HepG2 (cell line): Measurements from ENCODE around the gene PSENEN. TPM values are rescaled to one million over a fixed set of nuclear protein-coding genes. Genes with fewer than 3 reads are reported as not detected.

Experiments
- ATAC-seq: fragments of 200-7000 bp; cut with Tn5 transposase; 3 replicates; pipeline ENCODE4 v1.9.1; 2020; ENCODE audit warnings: mild to moderate bottlenecking, moderate library complexity
- BruUV-seq: library from RNA; stranded (reverse); fragments of 400-500 nt; replicated peaks from 2 replicates; lab custom pipeline; 2021; lab: Mats Ljungman, UMichigan
- CTCF ChIA-PET: fragments of 300-600 bp; formaldehyde crosslinking; extraction: SDS; loops from one replicate; lab custom pipeline; 2021; ENCODE audit warnings: low total read pairs, inconsistent platforms, low intra/inter-chr PET ratio; lab: Yijun Ruan, JAX
- POLR2A ChIA-PET: fragments of 350-600 bp; sonication (Branson Sonifier 250); formaldehyde crosslinking; loops from one replicate; lab custom pipeline; 2020; ENCODE audit warnings: antibody characterized with exemption, inconsistent platforms; lab: Yijun Ruan, JAX
- DNase-seq: peaks from one replicate; pipeline ENCODE4 v3.0.0-alpha.2; 2015; ENCODE audit warnings: low spot score
- FAIRE-seq: peaks from 3 replicates; lab custom pipeline; 2011; peaks lifted over from hg19 to GRCh38; lab: Jason Lieb, UNC
- H2AFZ ChIP-seq: one replicate; pipeline ENCODE4 v1.6.1; 2011; ENCODE audit warnings: low read length, inconsistent platforms
- H3K27ac ChIP-seq: fragments of 300-600 bp; 3 replicates; pipeline ENCODE4 v1.8.0; 2011; ENCODE audit warnings: mixed run types, mild to moderate bottlenecking, mixed read lengths, low read length, inconsistent platforms; ENCODE audit not compliant: insufficient read depth; ENCODE audit errors: extremely low read length
- H3K27me3 ChIP-seq, 2 experiments: fragments of 200-600 bp in 1 of 2; 2 replicates in 1 of 2; 3 replicates in 1 of 2; pipeline versions ENCODE4 v1.6.0 to v1.8.0; 2011; ENCODE audit warnings: low read length in 2 of 2, mild to moderate bottlenecking in 2 of 2, moderate library complexity in 2 of 2, inconsistent platforms in 1 of 2; ENCODE audit not compliant: insufficient read depth in 2 of 2, control insufficient read depth in 1 of 2
- H3K36me3 ChIP-seq, 2 experiments: fragments of 200-600 bp in 1 of 2; replicated peaks in 1 of 2; 2 replicates in 1 of 2; 3 replicates in 1 of 2; pipeline versions ENCODE4 v1.5.1 to v1.8.0; 2011; ENCODE audit warnings: low read length in 2 of 2, inconsistent platforms in 1 of 2; ENCODE audit not compliant: insufficient read depth in 2 of 2, control insufficient read depth in 1 of 2
- H3K4me1 ChIP-seq: 2 replicates; pipeline ENCODE4 v1.5.1; 2012; ENCODE audit warnings: low read length, inconsistent platforms; ENCODE audit not compliant: insufficient read depth
- H3K4me2 ChIP-seq: 2 replicates; pipeline ENCODE4 v1.6.0; 2011; ENCODE audit warnings: low read depth, low read length, inconsistent platforms
- H3K4me3 ChIP-seq, 3 experiments: fragments of 200-600 bp in 1 of 3; sonication (generic), shearing (Covaris generic) in 1 of 3; replicated peaks in 1 of 3; 2 replicates each; pipeline ENCODE4 v1.5.1; 2011 to 2016; ENCODE audit warnings: low read length in 3 of 3, inconsistent platforms in 2 of 3, low read depth in 2 of 3, mild to moderate bottlenecking in 2 of 3, control low read depth in 1 of 3, mixed read lengths in 1 of 3; ENCODE audit not compliant: insufficient read depth in 1 of 3
- H3K79me2 ChIP-seq: one replicate; pipeline ENCODE4 v1.6.1; 2011; ENCODE audit warnings: low read length, inconsistent platforms; ENCODE audit not compliant: insufficient read depth
- H3K9ac ChIP-seq: 2 replicates; pipeline ENCODE4 v1.6.0; 2011; ENCODE audit warnings: mild to moderate bottlenecking, low read depth, low read length, inconsistent platforms; ENCODE audit not compliant: insufficient read depth
- H3K9me3 ChIP-seq: 2 replicates; pipeline ENCODE4 v1.5.1; 2012; ENCODE audit warnings: mild to moderate bottlenecking, low read length
- H4K20me1 ChIP-seq: 2 replicates; pipeline ENCODE4 v1.6.0; 2011; ENCODE audit warnings: inconsistent platforms, mild to moderate bottlenecking, low read length, moderate library complexity; ENCODE audit not compliant: insufficient read depth
- AGO2 ChIP-seq: fragments of 200-400 bp; formaldehyde crosslinking; optimal IDR thresholded peaks from 2 replicates; pipeline ENCODE3; 2017; ENCODE audit warnings: mild to moderate bottlenecking, low read depth, low read length, moderate library complexity
- CCAR2 ChIP-seq: fragments of 200-400 bp; formaldehyde crosslinking; optimal IDR thresholded peaks from 2 replicates; pipeline ENCODE3; 2018; ENCODE audit warnings: low read depth, mild to moderate bottlenecking, low read length, moderate library complexity
- GFI1 ChIP-seq: sonication (generic); formaldehyde crosslinking; IDR thresholded peaks from 2 replicates; pipeline ENCODE4 v1.5.0; 2020; ENCODE audit warnings: missing genetic modification reagents, mild to moderate bottlenecking, borderline replicate concordance
- PATZ1 ChIP-seq: sonication (generic); formaldehyde crosslinking; IDR thresholded peaks from 2 replicates; pipeline ENCODE4 v1.4.0; 2020; ENCODE audit warnings: missing genetic modification reagents
- RBFOX2 ChIP-seq: fragments of 200-400 bp; formaldehyde crosslinking; IDR thresholded peaks from 2 replicates; pipeline ENCODE4 v1.6.1; 2017; ENCODE audit warnings: low read depth, mild to moderate bottlenecking, low read length
- SRF ChIP-seq: IDR thresholded peaks from 2 replicates; pipeline ENCODE4 v1.6.1; 2011; ENCODE audit warnings: mild to moderate bottlenecking, low read depth, low read length, moderate library complexity
- ZFP41 ChIP-seq: sonication (generic); formaldehyde crosslinking; IDR thresholded peaks from 2 replicates; pipeline ENCODE4 v1.4.0; 2020; ENCODE audit warnings: mild to moderate bottlenecking, missing genetic modification reagents, borderline replicate concordance
- WGBS: methylation state at CpG from one replicate; pipeline ENCODE4 v1.1.6; 2017; ENCODE audit warnings: low lambda C conversion rate; 5-methylcytosine and 5-hydroxymethylcytosine counted together
- in situ Hi-C: cut with HindIII; loops from 2 replicates; pipeline ENCODE4 v1.10.0; 2017; ENCODE audit warnings: low pct_unique_long_range_greater_than_20kb; ENCODE audit not compliant: extremely low pct_ligation_motif_present
- intact Hi-C: fragments of 100-400 bp; cut with micrococcal nuclease; formaldehyde crosslinking; loops from one replicate; pipeline ENCODE4 v1.10.0; 2022; ENCODE audit not compliant: unreplicated experiment
- polyA plus RNA-seq, 8 experiments: library from polyadenylated mRNA; depleted of rRNA in 3 of 8; stranded (reverse) in 7 of 8; unstranded in 1 of 8; fragments of >200 nt; fragmentation: Illumina TruSeq in 4 of 8; extraction: Trizol in 4 of 8; gene quantifications; 2 replicates each; pipeline versions ENCODE4 v1.2.1 to v1.2.3, GENCODE V29; 2011 to 2016; ENCODE audit warnings: low read depth in 4 of 8, missing spikeins in 1 of 8, mixed read lengths in 1 of 8; ENCODE audit not compliant: insufficient read depth in 1 of 8
- total RNA-seq, 5 experiments: library from RNA; depleted of rRNA; stranded (reverse); fragments of >200 nt; fragmentation: Illumina TruSeq; extraction: Trizol; gene quantifications; 2 replicates each; pipeline ENCODE4 v1.2.3, GENCODE V29; 2016; ENCODE audit warnings: low read depth in 1 of 5

PSENEN gene
- total and polyA plus RNA-seq, 2 of the 13 experiments (the other 11 are each of a cell fraction or from before 2014, with no cell fraction given) = 16.9 to 34.2 TPM

- H3K27me3 ChIP-seq = no peaks in the 10 kb centered on the region
- H3K27ac ChIP-seq = no peak overlapping the region
- POLR2A ChIA-PET = no interaction called here
- 97% methylated on average over 17 of the region's 17 CpGs for WGBS
- DNase-seq (no peak), ATAC-seq (no peak), FAIRE-seq (no peak)
- no peaks in the 10 kb centered on the region for H3K9me3 ChIP-seq
- H3K9ac ChIP-seq = no peak overlapping the region
- no TSS peak for BruUV-seq
- H3K79me2 ChIP-seq = peaks cover 6% of the 10 kb centered on the region
- no peak overlapping the region for H3K4me3 ChIP-seq
- CTCF ChIA-PET = no interaction called here
- no peak overlapping the region for H2AFZ ChIP-seq
- no peak overlapping the region for H3K4me2 ChIP-seq
- H3K4me1 ChIP-seq = peaks cover 21% of the 10 kb centered on the region
- no peak for TF ChIP-seq GFI1 (CRISPR knock-in tag)
- no peak for TF ChIP-seq PATZ1 (CRISPR knock-in tag)
- TF ChIP-seq SRF = no peak
- TF ChIP-seq CCAR2 = no peak
- in situ Hi-C loops (no loop called here), intact Hi-C loops (no loop called here)
- no peaks in the 10 kb centered on the region for H4K20me1 ChIP-seq
- peaks cover 3 to 24% of the 10 kb centered on the region in 2 experiments; a peak in 3 of 5 replicates for H3K36me3 ChIP-seq
Observed at GRCh38 chr19:35755131-35755549, 9.7 kb downstream of the PSENEN start.

GRCh38 chr19:35755550-35756376 is 10.3 kb downstream of the PSENEN start:
- no peak overlapping the region for H3K4me2 ChIP-seq
- peaks cover 20% of the 10 kb centered on the region for H3K4me1 ChIP-seq
- no peak overlapping the region for H3K27ac ChIP-seq
- in situ Hi-C loops (no loop called here), intact Hi-C loops (no loop called here)
- no peak overlapping the region for H3K4me3 ChIP-seq
- H4K20me1 ChIP-seq = no peaks in the 10 kb centered on the region
- peaks cover 6% of the 10 kb centered on the region for H3K79me2 ChIP-seq
- no peak for TF ChIP-seq ZFP41 (CRISPR knock-in tag)
- peak; percentile 22 for TF ChIP-seq AGO2
- TF ChIP-seq RBFOX2 = 0 out of 2 replicates have a peak, but pooled peaks have one; percentile 47
- ChIA-PET CTCF (no interaction called here), POLR2A (interaction anchor here (1.3 kb wide), 1 partner anchor 16 kb away, joined by 5 read pairs; no protein-coding TSS in a partner anchor)
- no peaks in the 10 kb centered on the region for H3K27me3 ChIP-seq
- FAIRE-seq (no peak), ATAC-seq (no peak), DNase-seq (no peak)
- H2AFZ ChIP-seq = no peak overlapping the region
- 97% methylated on average over 39 of the region's 74 CpGs for WGBS
- no peak overlapping the region for H3K9ac ChIP-seq
- no TSS peak for BruUV-seq
- no peaks in the 10 kb centered on the region for H3K9me3 ChIP-seq
- peaks cover 3 to 24% of the 10 kb centered on the region in 2 experiments; a peak in 3 of 5 replicates for H3K36me3 ChIP-seq
